NOMO-1 (cell line): ENCODE data around the gene TTYH1.
"Not testable (repeated sequence)": the region's sequence is repeated elsewhere in the genome, so short reads cannot be mapped to it uniquely, and the experiment has no call there.

Experiments used
- DNase-seq, 2 experiments: peaks; one replicate each; lab custom pipeline; 2025; ENCODE audit not compliant: unreplicated experiment in 2 of 2; lab: John Stamatoyannopoulos, UW

Gene TTYH1

DNA sequence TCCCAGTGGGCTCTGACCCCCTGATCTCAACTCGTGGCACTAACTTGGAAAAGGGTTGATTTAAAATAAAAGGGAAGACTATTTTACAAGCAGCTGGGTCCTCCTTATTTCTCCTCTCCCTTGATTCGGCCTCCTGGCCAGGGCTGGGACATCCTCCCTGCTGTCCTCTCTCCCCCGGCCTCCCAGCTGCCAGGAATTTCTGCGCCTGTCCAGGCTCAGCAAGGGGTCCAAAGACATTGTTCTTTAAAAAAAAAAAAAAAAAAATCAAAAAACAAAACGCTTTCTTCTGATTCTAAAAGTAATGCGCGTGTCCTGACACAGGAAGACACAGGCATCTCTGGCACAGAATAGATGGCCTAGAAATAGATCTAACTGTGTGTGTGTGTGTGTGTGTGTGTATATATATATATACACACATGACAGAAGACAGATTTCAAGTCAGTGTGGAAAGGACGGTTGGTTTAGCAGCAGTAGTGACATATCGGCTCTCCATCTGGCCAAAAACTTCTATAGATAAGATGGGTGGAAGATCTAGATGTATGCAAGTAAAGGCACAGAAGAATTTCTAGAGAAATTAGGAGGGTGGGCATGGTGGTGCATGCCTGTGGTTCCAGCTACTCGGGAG lies 21.5 kb downstream of the TTYH1 start:
- DNase-seq = no peak

- DNase-seq = no peak
Measured at GRCh38 chr19:54439174-54439851, 24.0 kb downstream of the TTYH1 start.

DNA sequence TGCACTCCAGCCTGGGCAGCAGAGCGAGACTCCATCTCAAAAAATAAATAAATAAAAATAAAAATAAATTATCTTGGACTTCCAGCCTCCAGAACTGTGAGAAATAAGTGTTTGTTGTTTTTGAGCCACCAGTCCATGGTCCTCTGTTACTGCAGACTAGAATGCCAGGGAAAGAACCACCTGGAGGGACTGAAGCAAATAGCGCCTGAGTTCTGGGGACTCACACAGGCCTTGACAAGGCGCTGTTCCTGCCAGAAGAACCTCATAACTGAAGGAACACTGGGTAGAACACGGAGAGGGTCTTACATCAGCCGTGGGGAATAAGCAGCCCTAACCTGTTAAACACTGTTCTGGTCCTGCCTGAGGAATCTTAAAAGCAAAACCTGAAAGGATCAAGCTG lies 25.4 kb downstream of the TTYH1 start:
- no peak for DNase-seq

GRCh38 chr19:54444737-54445136 lies 29.5 kb downstream of the TTYH1 start:
- DNase-seq = no peak

DNA sequence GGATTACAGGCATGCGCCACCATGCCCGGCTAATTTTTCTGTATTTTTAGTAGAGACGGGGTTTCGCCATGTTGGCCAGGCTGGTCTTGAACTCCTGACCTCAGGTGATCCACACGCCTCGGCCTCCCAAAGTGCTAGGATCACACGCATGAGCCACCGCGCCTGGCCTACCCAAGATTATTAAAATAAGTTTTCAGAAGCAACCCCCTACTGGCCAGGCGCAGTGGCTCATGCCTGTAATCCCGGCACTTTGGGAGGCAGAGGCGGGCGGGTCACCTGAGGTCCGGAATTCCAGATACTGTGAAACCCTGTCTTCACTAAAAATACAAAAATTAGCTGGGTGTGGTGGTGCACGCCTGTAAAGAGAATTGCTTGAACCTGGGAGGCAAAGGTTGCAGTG lies 31.1 kb downstream of the TTYH1 start:
- not testable (repeated sequence) for DNase-seq

- peak in 1 of 2 experiments; percentile 21 for DNase-seq
Measured at GRCh38 chr19:54448040-54448773, 32.9 kb downstream of the TTYH1 start.

DNA sequence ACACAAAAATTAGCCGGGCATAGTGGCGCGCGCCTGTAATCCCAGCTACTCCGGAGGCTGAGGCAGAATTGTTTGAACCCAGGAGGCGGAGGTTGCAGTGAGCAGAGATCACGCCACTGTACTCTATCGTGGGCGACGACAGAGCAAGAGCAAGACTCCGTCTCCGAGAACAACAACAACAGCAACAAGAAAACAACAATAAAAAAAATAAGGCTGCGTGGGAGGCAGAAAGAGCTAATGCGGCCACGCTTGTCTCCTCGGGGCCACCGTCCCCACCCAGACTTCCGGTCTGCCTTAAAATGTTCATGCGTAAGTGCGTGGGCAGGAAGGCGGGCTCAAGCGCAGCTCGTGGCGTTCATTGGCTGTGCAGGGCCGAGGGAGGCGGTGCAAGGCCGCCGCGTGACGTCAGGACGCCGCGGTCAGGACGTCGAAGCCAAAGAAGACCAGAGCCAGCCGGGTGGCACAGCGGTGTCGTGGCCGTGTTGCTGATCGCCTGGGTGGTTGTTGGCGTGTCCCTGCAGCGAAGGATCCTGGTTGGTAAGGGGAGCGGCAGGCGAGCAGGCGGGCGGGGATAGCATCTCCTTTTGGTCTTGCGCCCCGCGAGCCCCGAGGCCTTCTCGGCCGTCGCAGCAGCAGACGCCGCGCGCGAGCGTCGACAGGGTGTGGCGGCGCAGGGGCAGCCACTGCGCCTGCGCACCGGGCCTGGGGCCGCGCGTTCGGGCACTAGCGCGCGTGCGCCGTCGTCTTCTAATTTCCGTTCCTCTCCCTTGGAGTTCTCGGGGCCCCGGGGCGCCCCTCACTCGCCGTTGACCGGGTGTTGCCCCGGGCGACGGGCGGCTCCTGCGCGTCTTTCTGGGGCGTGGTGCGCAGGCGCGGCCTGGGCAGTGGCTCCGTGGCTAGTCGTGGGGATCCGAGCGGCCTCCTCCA lies 33.8 kb downstream of the TTYH1 start, which contains the start of gene LENG8:
LENG8 (plus strand) TSS at position 426 of the 927 bp plus-strand sequence. CDS start 2,146 bp downstream, outside the sequence.
- DNase-seq = peak; percentile 94 to 99

DNA sequence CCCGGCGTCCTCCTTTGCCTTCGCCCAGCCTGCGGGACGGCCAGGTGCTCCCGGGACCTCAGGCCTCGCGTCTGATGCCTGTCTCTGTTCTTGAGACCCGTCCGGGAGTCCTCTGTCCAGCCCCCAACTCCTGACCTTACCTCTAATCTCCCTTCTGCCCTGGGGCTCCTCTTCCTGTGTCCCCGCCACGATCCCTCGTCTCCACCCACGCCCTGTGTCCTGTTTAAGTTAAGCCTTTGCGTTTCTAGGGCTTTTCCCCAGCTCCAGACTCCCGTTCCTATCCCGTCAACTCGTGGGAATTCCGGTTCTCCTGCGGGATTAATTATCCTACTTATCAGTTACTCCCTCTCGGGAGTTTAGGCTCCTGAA lies 34.4 kb downstream of the TTYH1 start:
- no peak for DNase-seq

DNA sequence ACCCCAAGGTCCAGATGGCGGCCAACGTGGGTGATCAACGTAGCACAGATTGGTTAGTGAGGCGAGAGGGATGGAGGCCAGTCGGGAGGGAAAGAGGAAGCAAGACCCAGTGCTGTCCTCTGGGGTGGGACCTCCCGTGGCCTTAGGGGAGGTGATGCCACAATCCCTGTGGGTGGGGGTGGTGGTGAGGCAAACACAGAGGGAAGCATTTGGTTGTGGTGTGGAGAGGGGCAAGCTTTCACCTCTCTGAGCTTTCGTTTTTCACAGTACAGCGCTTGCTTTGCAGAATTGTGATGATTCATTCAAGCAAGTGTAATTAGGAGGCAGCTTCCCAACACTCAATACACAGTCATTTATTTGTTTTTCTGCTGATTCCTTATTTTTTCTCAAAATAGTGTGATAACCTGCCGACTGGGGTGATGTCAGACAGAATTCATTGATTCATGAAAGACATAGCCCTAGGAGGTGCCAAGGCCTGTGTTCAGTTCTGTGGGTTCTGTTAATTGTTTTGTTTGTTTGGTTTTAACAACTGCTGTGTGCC lies 36.1 kb downstream of the TTYH1 start:
- peak; percentile 19 to 23 for DNase-seq

DNA sequence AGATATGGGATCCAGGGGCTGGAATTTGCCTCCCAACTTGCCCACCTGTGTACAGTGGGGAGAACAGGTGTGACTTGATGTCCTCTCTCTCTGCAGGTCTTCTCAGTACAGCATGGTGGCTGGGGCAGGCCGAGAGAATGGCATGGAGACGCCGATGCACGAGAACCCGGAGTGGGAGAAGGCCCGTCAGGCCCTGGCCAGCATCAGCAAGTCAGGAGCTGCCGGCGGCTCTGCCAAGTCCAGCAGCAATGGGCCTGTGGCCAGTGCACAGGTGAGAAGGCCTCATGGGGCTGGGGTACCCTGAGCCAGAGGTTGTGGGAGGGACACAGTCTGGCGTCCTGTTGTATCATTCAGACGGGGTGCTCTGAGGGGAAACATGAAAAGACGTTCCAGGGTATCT lies 36.7 kb downstream of the TTYH1 start:
- no peak for DNase-seq

GRCh38 chr19:54452626-54453025 lies 37.4 kb downstream of the TTYH1 start:
- DNase-seq = no peak

GRCh38 chr19:54453921-54454780 lies 38.9 kb downstream of the TTYH1 start:
- DNase-seq = no peak

DNA sequence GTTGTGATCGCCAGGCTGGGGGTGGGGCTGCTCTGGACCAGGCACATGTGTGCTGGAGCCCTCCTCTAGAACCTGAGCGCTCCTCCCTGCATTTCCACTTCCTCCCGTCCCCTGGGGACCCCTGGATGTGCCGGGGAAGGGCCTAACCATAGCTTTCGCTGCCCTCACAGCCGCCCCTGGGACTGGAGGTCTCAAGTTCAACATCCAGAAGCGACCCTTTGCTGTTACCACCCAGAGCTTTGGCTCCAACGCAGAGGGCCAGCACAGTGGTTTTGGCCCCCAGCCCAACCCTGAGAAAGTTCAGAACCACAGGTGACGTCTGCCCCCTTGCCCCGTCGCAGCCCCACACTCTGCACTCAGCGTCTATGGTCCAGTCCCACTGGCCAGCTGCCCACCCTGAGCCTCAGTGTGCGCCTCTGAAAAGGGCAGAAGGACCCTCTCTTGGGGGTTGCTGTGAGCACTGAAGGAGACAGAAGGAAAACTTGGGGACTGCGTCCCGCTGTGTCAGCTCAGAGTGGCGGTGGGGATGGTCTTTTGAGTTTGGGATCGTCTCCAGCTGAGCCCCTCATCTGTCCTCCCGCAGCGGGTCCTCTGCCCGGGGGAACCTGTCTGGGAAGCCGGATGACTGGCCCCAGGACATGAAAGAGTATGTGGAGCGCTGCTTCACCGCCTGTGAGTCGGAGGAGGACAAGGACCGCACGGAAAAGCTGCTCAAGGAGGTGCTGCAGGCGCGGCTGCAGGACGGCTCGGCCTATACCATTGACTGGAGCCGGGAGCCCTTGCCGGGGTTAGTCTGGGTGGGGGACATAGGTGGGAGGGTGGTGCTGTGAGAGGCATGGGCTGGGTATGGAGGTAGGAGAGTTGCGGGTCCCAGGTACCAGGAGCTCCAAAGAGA lies 39.8 kb downstream of the TTYH1 start:
- no peak for DNase-seq

DNA sequence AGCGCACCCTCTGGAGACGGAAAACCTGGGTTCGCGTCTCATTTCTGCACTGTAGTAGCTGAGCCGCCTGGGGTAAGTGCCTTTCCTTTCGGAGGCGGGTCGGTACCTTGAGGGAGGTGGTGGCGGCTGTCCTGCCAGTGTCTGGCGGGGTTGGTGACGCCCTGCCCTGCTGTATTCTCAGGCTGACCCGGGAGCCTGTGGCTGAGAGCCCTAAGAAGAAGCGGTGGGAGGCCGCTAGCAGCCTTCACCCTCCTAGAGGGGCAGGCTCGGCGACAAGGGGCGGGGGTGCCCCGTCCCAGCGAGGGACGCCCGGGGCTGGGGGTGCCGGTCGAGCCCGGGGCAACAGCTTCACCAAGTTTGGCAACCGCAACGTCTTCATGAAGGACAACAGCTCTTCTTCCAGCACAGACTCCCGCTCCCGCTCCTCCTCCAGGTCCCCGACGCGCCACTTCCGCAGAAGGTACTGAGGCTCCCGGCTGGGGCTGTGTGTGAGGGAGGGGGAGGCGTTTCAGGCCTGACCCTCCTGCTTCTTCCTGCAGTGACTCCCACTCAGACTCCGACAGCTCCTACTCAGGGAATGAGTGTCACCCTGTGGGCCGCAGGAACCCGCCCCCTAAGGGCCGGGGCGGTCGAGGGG lies 40.6 kb downstream of the TTYH1 start:
- no peak for DNase-seq

GRCh38 chr19:54456423-54457373 lies 41.4 kb downstream of the TTYH1 start:
- DNase-seq = no peak

DNA sequence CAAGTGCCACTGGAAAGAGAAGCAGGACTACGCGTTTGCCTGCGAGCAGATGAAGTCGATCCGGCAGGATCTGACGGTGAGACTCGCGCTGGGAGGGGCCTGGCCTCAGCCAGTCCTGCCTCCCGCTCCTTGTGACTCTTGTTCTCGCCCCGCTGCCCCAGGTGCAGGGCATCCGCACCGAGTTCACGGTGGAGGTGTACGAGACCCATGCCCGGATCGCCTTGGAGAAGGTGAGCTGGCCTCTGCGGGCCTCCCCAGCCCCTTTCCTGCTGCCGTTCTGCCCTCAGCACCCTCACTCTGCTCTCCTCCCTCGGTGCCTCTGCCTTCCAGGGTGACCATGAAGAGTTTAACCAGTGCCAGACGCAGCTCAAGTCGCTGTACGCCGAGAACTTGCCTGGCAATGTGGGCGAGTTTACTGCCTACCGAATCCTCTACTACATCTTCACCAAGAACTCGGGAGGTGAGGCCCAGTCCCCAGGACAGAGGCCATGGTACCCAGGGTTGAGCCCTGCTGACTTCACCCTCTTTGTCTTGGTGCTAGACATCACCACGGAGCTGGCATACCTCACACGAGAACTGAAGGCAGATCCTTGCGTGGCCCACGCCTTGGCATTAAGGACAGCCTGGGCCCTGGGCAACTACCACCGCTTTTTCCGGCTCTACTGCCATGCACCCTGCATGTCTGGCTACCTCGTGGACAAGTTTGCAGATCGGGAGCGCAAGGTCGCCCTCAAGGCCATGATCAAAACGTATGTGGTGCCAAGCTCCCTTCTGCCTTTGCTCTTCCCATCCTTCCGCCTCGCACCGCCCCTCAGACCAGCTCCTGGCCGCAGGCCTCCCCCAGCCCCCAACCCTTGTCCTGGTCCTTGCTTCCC lies 42.7 kb downstream of the TTYH1 start:
- DNase-seq = no peak
